NT2/D1 (cell line): ENCODE measurements around the gene ICA1.

ENCODE experiments used
- SUZ12 ChIP-seq: IDR thresholded peaks from 2 replicates; pipeline ENCODE4 v1.6.1; 2011; ENCODE audit not compliant: insufficient read length, insufficient read depth; ENCODE audit errors: extremely low read depth
- YY1 ChIP-seq: IDR thresholded peaks from 2 replicates; pipeline ENCODE4 v1.6.1; 2011; ENCODE audit not compliant: insufficient read length, insufficient read depth
- ZNF274 ChIP-seq: IDR thresholded peaks from 2 replicates; pipeline ENCODE4 v1.6.1; 2011; ENCODE audit warnings: mild to moderate bottlenecking, low read depth, low read length

DNA sequence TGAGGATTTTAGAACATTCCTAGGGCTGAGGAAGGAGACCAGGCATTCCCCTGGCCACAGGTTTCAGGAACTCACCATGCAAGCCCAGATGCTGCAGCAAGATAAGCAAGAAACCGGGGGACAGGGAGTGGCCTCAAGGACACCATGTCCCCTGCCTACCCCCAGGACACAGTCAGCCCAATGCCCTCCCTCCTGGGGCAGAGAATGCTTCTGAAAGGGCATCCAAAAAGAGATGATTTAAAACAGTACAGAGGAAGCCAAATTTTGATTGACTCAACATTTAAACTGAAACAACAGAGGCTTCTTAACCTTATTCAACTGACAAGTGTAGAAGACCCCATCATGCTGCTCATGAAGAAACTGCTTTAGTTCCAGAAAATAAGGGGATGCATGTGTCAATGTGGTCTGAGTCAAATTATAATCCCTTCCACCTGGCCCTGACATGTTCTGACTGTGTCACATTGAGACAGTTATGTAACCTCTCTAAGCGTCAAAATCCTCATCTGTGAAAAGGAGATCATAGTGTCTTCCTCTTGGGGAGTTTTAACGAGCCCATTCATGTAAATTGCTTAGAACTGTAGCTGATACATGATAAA lies 60.0 kb downstream of the ICA1 start:
- TF ChIP-seq ZNF274 (no peak), YY1 (no peak), SUZ12 (no peak)
